Central memory CD8-positive, alpha-beta T cell (primary cell): Measurements from ENCODE around the gene CMPK2.
A peak's percentile ranks its signal among the peaks of the same experiment; 100 is the strongest.
"Not testable (repeated sequence)": the region's sequence is repeated elsewhere in the genome, so short reads cannot be mapped to it uniquely, and the experiment has no call there.

Source experiments
- ATAC-seq: fragments of 150-1000 bp; cut with Tn5 transposase; replicated peaks from 2 replicates; pipeline ENCODE4 v1.10.0; 2022; ENCODE audit warnings: mild to moderate bottlenecking, moderate FRiP score, moderate number of reproducible peaks; ENCODE audit not compliant: poor library complexity, severe bottlenecking; ENCODE audit errors: extremely low read depth
- DNase-seq, 2 donors: peaks; one replicate each; pipeline ENCODE4 v3.0.0; 2021; ENCODE audit warnings: low spot score in 2 of 2
- H3K27ac Mint-ChIP-seq: one replicate; pipeline ENCODE4 v1.8.0; 2022; ENCODE audit warnings: low read depth, mild to moderate bottlenecking, moderate library complexity, mixed read lengths
- H3K27me3 Mint-ChIP-seq: one replicate; pipeline ENCODE4 v1.8.0; 2022; ENCODE audit warnings: mixed read lengths
- H3K36me3 Mint-ChIP-seq: one replicate; pipeline ENCODE4 v1.8.0; 2022; ENCODE audit warnings: mild to moderate bottlenecking, moderate library complexity, mixed read lengths; ENCODE audit not compliant: insufficient read depth
- H3K4me1 Mint-ChIP-seq: one replicate; pipeline ENCODE4 v1.8.0; 2022; ENCODE audit warnings: mixed read lengths
- H3K4me3 Mint-ChIP-seq: one replicate; pipeline ENCODE4 v1.8.0; 2022; ENCODE audit warnings: mild to moderate bottlenecking, moderate library complexity, mixed read lengths
- H3K9me3 Mint-ChIP-seq: one replicate; pipeline ENCODE4 v1.8.0; 2022; ENCODE audit warnings: mixed read lengths

CMPK2 gene

DNA sequence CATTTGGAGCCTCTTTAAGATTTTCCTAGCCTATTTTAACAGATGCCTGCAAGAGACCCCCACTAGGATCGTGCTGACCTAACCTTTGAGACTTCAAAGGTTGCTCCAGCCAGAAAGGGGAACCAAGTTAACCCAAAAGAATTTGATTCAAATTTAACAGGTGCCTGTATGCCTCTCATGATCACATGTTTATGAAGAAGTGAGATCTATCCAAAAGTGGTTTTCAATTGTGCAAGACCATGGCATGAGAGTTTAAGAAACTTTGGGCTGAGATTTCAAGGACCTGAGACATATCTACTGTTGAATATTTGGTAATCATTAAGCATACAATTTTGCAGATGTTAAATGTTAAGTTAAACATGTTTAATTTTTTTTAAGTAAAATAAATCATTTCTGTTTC is 10.6 kb upstream of the CMPK2 start:
- ATAC-seq (no peak), DNase-seq (no peak)
- Mint-ChIP-seq H3K4me1 (peaks cover 40% of the 10 kb centered on the region), H3K27ac (no peak overlapping the region), H3K4me3 (no peak overlapping the region), H3K27me3 (no peaks in the 10 kb centered on the region), H3K9me3 (no peaks in the 10 kb centered on the region), H3K36me3 (no peaks in the 10 kb centered on the region)

DNA sequence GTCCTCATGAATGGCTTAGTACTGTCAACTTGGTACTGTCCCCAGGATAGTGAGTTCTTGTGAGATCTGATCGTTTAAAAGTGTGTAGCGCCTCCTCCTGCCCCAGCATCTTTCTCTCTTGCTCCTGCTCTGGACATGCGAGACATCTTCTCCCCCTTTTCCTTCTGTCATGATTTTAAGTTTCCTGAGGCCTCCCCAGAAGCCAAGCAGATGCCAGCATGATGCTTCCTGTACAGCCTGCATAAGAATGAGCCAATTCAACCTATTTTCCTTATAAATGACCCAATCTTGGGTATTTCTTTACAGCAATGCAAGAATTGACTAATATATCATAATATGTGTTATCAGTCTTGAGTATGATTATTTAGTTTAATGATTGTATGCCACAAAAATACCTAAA is 8.3 kb upstream of the CMPK2 start:
- Mint-ChIP-seq H3K27me3 (no peaks in the 10 kb centered on the region), H3K9me3 (no peaks in the 10 kb centered on the region), H3K27ac (no peak overlapping the region), H3K4me3 (no peak overlapping the region), H3K36me3 (no peaks in the 10 kb centered on the region), H3K4me1 (peaks cover 17% of the 10 kb centered on the region)
- ATAC-seq: no peak
- no peak for DNase-seq

DNA sequence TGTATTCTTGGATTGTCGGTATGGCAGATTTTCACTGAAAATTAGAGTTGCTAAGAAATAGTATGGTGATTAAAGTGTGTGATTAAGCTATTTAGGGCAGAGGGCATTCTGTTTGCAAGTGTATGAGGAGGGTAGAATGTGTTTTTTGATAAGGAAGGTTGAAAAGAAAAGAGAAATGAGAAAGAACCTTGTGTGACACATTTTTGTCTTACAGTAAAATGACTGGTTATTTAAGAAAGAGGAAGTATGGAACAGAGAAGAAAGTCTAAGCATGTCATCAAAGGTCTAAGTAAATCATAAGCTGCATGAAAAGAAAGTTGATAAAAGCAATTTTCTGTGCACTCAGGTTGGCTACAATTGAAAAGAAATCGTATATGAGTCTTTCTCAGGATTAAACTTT is 6.7 kb upstream of the CMPK2 start:
- H3K4me3 Mint-ChIP-seq: no peak overlapping the region
- H3K9me3 Mint-ChIP-seq: no peaks in the 10 kb centered on the region
- H3K36me3 Mint-ChIP-seq: no peaks in the 10 kb centered on the region
- H3K27me3 Mint-ChIP-seq: no peaks in the 10 kb centered on the region
- no peak for ATAC-seq
- no peak overlapping the region for H3K27ac Mint-ChIP-seq
- H3K4me1 Mint-ChIP-seq: peaks cover 5% of the 10 kb centered on the region
- no peak for DNase-seq

DNA sequence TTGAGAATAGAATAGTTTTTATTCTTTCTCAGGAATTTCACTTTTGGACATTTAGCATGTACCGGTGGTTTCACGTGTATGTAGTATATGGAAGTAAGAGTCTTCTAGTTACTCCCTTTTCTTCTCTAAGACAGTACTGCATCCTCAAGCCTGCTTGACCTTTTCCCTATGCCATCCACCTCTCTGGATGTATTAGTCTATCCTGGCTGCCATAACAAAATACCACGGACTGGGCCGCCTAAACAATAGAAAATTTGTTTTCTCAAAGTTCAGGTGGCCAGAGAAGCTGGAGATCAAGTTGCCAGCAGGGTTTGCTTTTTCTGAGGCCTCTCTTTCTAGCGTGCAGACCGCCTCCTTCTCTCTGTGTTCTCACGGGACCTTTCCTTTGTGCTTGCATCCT is 1.3 kb upstream of the CMPK2 start:
- H3K4me3 Mint-ChIP-seq: peak overlapping the region; percentile 91

DNA sequence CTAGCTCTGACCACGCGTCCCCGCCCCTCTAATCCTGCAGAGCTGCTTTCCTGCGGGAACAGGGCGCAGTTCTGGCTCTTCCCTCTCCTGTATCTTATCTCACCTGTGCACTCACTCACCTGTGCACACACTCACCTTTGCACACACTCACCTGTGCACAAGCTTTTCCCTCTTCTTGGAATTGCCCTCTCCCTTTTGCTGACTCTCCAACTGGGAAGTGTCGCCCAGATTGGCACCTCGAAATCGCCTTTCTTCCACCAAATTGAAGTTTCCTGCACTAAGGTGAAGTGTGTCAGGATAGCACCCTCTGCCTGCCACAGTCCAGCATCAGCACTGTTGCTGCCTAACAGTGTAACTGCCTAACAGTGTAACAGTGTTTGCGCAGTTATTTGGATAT is 566 bp upstream of the CMPK2 start:
- no peaks in the 10 kb centered on the region for H3K9me3 Mint-ChIP-seq
- no peak for DNase-seq
- no peaks in the 10 kb centered on the region for H3K27me3 Mint-ChIP-seq
- H3K27ac Mint-ChIP-seq: peak overlapping the region; percentile 89
- H3K36me3 Mint-ChIP-seq: peaks cover 5% of the 10 kb centered on the region
- H3K4me1 Mint-ChIP-seq: peaks cover 34% of the 10 kb centered on the region
- peak; percentile 57 for ATAC-seq
- H3K4me3 Mint-ChIP-seq: peak overlapping the region; percentile 91

More for the DNA sequence above, 1.3 kb upstream of the CMPK2 start:
- Mint-ChIP-seq H3K4me1 (peaks cover 28% of the 10 kb centered on the region), H3K9me3 (no peaks in the 10 kb centered on the region), H3K27ac (no peak overlapping the region), H3K27me3 (no peaks in the 10 kb centered on the region), H3K36me3 (peaks cover 5% of the 10 kb centered on the region)
- ATAC-seq (no peak), DNase-seq (no peak)

DNA sequence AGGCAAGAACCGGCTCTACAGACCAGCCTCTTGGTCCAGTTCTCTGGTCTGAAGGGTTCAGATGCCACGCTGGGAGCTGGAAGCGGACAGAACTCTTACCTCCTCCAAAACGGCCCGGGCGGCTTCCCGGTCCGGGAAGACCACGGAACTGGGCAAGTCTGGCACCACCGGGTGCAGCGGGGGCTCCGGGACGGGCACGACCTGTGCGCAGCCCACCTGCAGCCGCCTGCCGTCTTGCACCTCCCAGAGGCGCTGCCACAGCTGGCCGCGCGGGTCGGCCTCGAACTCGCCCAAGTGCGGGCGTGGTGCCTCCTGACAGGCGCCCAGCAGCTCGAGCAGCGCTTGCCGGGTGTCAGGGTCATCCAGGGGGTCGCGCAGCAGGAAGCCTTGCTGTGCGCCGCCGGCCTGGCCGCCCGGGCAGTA is 773 bp downstream of the CMPK2 start:
- Mint-ChIP-seq H3K27me3 (no peaks in the 10 kb centered on the region), H3K4me1 (peaks cover 34% of the 10 kb centered on the region), H3K9me3 (peaks cover 4% of the 10 kb centered on the region), H3K27ac (no peak overlapping the region), H3K4me3 (peak overlapping the region; percentile 91), H3K36me3 (peaks cover 12% of the 10 kb centered on the region)
- ATAC-seq (peak; percentile 11), DNase-seq (peak in 1 of 2 donors; percentile 20)

DNA sequence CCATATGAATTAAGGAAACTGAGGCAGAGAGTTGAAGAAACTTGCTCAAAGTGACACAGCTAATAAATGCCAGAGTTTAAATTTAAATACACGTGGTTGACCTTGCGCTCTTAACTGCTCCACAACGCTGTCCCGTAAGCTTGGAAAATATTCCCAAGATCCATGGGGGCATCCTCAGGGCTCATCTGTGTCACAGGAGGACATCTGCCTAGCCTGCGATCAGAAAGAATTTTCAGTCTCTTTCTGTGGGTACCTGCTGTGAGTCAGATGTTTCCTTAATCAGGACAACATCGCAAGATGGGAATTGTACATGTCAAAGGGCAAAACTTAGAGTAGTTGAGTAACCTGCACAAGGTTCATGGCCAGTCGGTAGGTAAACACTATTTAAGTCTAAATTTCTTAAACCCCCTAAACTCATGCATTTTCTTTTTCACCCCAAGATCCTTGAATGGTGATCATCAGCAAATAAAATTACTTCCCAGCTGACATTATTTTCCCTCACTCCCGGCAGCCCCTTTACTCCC is 1.4 kb downstream of the CMPK2 start:
- Mint-ChIP-seq H3K27me3 (no peaks in the 10 kb centered on the region), H3K9me3 (peaks cover 4% of the 10 kb centered on the region), H3K27ac (no peak overlapping the region), H3K36me3 (peaks cover 12% of the 10 kb centered on the region), H3K4me3 (peak overlapping the region; percentile 91), H3K4me1 (peaks cover 34% of the 10 kb centered on the region)
- no peak for DNase-seq
- ATAC-seq: no peak

DNA sequence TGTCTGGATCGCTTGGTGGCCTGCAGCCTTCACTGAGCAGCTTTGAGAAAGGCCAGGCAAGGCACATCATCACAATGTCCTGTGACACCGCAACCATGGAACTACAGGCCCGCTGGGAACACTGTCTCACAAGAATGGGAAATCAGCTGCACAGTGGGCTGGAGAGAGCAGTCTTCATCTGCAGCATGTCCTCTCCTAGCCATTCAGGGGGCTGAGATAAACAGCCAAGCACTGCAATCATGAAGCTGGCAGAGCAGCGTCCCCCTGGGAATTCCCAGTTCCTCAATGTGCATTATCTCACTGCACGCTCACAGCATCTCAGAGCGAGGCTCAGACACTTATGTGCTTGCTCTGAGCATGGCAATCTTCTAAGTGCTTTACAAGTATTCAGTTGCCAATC is 1.9 kb downstream of the CMPK2 start:
- ATAC-seq: no peak

DNA sequence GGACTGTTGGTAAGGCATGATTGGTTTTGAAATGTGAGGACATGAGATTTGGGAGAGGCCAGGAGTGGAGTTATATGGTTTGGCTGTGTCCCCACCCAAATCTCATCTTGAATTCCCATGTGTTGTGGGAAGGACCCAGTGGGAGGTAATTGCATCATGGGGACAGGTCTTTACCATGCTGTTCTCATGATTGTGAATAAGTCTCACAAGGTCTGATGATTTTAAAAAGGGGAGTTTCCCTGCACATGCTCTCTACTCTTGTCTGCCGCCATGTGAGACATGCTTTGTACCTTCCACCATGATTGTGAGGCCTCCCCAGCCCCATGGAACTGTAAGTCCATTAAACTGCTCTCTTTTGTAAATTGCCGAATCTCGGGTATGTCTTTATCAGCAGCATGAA is 5.4 kb downstream of the CMPK2 start:
- DNase-seq (no peak), ATAC-seq (no peak)
- no peak overlapping the region for H3K4me3 Mint-ChIP-seq
- H3K27me3 Mint-ChIP-seq: no peaks in the 10 kb centered on the region
- peaks cover 22% of the 10 kb centered on the region for H3K4me1 Mint-ChIP-seq
- H3K9me3 Mint-ChIP-seq: peaks cover 14% of the 10 kb centered on the region
- H3K27ac Mint-ChIP-seq: no peak overlapping the region
- H3K36me3 Mint-ChIP-seq: peaks cover 16% of the 10 kb centered on the region

More for the DNA sequence above, 1.9 kb downstream of the CMPK2 start:
- H3K9me3 Mint-ChIP-seq: peaks cover 6% of the 10 kb centered on the region
- peak overlapping the region; percentile 91 for H3K4me3 Mint-ChIP-seq
- no peak for DNase-seq
- H3K4me1 Mint-ChIP-seq: peaks cover 34% of the 10 kb centered on the region
- H3K27ac Mint-ChIP-seq: no peak overlapping the region
- H3K36me3 Mint-ChIP-seq: peaks cover 12% of the 10 kb centered on the region
- H3K27me3 Mint-ChIP-seq: no peaks in the 10 kb centered on the region

DNA sequence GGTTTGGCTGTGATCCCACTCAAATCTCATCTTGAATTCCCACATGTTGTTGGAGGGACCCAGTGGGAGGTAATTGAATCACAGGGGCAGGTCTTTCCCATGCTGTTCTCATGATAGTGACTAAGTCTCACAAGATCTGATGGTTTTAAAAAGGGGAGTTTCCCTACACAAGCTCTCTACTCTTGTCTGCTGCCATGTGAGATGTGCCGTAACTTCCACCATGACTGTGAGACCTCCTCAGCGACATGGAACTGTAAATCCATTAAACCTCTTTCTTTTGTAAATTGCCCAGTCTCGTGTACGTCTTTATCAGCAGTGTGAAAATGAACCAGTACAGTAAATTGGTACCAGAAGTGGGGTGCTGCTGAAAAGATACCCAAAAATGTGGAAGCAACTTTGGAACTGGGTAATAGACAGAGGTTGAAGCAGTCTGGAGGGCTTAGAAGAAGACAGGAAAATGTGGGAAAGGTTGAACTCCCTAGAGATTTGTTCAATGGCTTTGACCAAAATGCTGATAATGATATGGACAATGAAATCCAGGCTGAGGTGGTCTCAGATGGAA is 7.2 kb downstream of the CMPK2 start:
- not testable (repeated sequence) for ATAC-seq, H3K27ac Mint-ChIP-seq, H3K27me3 Mint-ChIP-seq, H3K4me3 Mint-ChIP-seq, DNase-seq
- peaks cover 14% of the 10 kb centered on the region for H3K9me3 Mint-ChIP-seq
- peaks cover 15% of the 10 kb centered on the region for H3K4me1 Mint-ChIP-seq
- H3K36me3 Mint-ChIP-seq: peaks cover 17% of the 10 kb centered on the region

DNA sequence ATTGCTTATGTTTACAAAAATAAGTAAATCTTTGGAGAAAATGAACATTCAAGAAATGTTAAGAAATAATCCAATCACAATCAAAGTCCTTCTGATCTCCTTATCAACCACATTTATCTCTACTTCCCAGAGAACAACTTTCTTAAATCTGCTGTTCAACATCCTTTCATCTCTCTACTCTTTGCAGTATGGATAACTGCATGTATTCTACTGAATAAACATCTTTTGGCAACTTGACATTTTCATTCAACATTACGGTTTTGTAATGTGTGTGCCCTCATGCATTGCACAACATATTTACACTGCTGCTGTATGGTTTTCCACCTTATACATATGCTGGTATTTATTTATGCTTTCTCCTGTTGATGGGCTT is 9.2 kb downstream of the CMPK2 start:
- Mint-ChIP-seq H3K36me3 (peaks cover 21% of the 10 kb centered on the region), H3K9me3 (peaks cover 14% of the 10 kb centered on the region), H3K27ac (no peak overlapping the region), H3K4me1 (peaks cover 2% of the 10 kb centered on the region), H3K4me3 (no peak overlapping the region), H3K27me3 (no peaks in the 10 kb centered on the region)
- DNase-seq (no peak), ATAC-seq (no peak)

DNA sequence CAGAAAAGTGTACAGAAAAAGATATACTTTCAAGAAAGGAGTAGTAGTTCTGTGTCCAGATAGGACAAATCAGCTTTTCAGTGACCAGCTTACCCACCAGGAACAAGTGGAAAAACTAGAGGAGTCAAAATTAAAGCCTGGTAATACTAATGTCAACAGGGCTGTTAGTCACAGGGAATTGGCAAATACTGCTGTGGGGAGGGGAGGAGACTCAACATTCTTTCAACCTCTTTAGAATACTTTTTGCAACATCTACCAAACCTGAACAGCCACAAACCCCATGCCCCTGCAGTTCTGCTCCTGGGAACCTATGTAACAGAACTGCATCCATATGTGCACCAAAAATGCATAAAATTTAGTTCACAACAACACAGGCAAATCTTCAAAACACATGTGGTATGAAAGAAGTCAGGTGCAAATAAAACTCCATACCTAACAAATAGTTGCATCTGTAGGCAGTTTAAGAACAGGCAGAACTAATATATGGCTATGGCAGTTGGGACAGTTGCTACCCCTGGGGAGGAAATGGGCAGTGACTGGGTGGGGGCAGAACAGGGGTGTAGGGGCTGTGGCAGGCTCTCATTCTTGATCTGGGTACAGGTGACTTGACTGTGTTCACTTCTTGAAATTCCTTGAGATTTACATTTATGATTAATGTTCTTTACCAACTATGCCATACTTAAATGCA is 9.7 kb downstream of the CMPK2 start:
- Mint-ChIP-seq H3K4me3 (no peak overlapping the region), H3K9me3 (peaks cover 14% of the 10 kb centered on the region), H3K27me3 (no peaks in the 10 kb centered on the region), H3K27ac (no peak overlapping the region), H3K36me3 (peaks cover 20% of the 10 kb centered on the region), H3K4me1 (no peaks in the 10 kb centered on the region)
- DNase-seq (no peak), ATAC-seq (no peak)

DNA sequence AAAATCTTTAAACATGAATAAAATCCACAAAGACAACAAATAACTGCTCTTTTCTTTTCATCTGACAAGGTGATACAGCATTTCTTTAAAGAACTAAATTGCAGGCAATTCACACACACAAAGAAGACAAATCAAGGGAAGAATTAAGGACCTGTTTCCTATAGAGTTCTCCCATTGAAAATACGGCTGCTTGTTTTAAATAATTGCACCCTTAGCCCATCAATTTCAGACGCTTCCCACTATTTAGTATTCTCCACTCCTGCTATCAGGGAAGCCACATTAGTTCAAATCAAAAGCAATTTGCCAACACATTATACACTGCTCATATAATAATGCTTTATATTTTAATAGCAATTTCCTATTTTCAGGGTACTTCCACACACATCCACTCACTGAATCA is 11.3 kb downstream of the CMPK2 start:
- Mint-ChIP-seq H3K4me3 (no peak overlapping the region), H3K27ac (no peak overlapping the region), H3K27me3 (no peaks in the 10 kb centered on the region), H3K9me3 (peaks cover 10% of the 10 kb centered on the region), H3K36me3 (peaks cover 14% of the 10 kb centered on the region), H3K4me1 (no peaks in the 10 kb centered on the region)
- no peak for ATAC-seq
- no peak for DNase-seq
